Activated CD8-positive, alpha-beta memory T cell treated with anti-CD3 and anti-CD28 coated beads, Interleukin-2, amount 10 ng/mL, durations not matched to agents 7 days and 5 days (primary cell): ENCODE measurements around the gene SLC1A3. TPM values are rescaled to one million over a fixed set of nuclear protein-coding genes. Genes with fewer than 3 reads are reported as not detected.

ENCODE experiments used
- ATAC-seq: fragments of 150-1000 bp; cut with Tn5 transposase; one replicate; pipeline ENCODE4 v1.10.0; 2021; ENCODE audit warnings: moderate library complexity
- CTCF ChIA-PET: fragments of 350-600 bp; sonication (Branson Sonifier 250); formaldehyde crosslinking; loops from one replicate; lab custom pipeline; 2021; ENCODE audit warnings: antibody characterized with exemption; lab: Charles Lee
- DNase-seq: peaks from one replicate; pipeline ENCODE4 v3.0.0-alpha.2; 2020
- H3K27ac Mint-ChIP-seq: one replicate; pipeline ENCODE4 v1.8.0; 2021; ENCODE audit warnings: mild to moderate bottlenecking, mixed read lengths
- H3K27me3 Mint-ChIP-seq: one replicate; pipeline ENCODE4 v1.8.0; 2021; ENCODE audit warnings: mixed read lengths
- H3K36me3 Mint-ChIP-seq: one replicate; pipeline ENCODE4 v1.8.0; 2021; ENCODE audit warnings: mild to moderate bottlenecking, mixed read lengths
- H3K4me1 Mint-ChIP-seq: one replicate; pipeline ENCODE4 v1.8.0; 2021; ENCODE audit warnings: mixed read lengths
- H3K4me3 Mint-ChIP-seq: one replicate; pipeline ENCODE4 v1.8.0; 2021; ENCODE audit warnings: mild to moderate bottlenecking, moderate library complexity, mixed read lengths
- H3K9me3 Mint-ChIP-seq: one replicate; pipeline ENCODE4 v1.8.0; 2022; ENCODE audit warnings: low read depth, mixed read lengths
- total RNA-seq, 2 experiments: library from RNA; stranded (reverse); gene quantifications; one replicate each; pipeline ENCODE4 v1.2.3, GENCODE V29; 2021

SLC1A3 gene
- total RNA-seq, 2 experiments from 2014 or later: not detected

DNA sequence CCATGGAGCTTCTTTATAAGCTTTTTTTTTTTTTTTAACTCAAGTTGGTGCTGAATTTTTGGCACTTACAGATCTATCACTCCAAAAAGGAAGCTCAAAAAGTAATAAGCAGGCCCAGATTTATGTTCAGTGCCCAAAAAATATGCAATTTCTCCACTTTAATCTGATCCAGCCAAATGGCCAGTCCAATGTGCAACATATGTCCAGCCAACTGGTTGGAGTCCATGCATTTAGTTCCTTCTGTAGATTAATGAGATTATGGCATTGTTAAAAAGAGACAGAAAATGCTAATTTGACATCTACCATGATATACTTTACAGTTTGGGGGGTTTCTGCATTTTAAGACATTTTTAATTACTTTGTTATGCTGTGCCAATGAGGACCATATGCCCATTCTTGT, 129.5 kb downstream of the SLC1A3 start:
- CTCF ChIA-PET: interaction anchor here (1.4 kb wide), 1 partner anchor 272 kb away, joined by 3 read pairs; no protein-coding TSS in a partner anchor
- DNase-seq (no peak), ATAC-seq (no peak)
- H3K9me3 Mint-ChIP-seq: no peaks in the 10 kb centered on the region
- H3K4me3 Mint-ChIP-seq: no peak overlapping the region
- H3K4me1 Mint-ChIP-seq: no peaks in the 10 kb centered on the region
- H3K27me3 Mint-ChIP-seq: peaks cover 19% of the 10 kb centered on the region
- no peak overlapping the region for H3K27ac Mint-ChIP-seq
- H3K36me3 Mint-ChIP-seq: no peaks in the 10 kb centered on the region
